SK-N-SH (cell line): ENCODE data around the gene GADD45B.

Source experiments
- RAD21 ChIP-seq: IDR thresholded peaks from 2 replicates; pipeline ENCODE4 v1.6.1; 2012; ENCODE audit warnings: mild to moderate bottlenecking, low read length
- TAF1 ChIP-seq: IDR thresholded peaks from 2 replicates; pipeline ENCODE4 v1.6.1; 2012; ENCODE audit warnings: low read depth, mild to moderate bottlenecking, low read length, moderate library complexity, borderline replicate concordance

DNA sequence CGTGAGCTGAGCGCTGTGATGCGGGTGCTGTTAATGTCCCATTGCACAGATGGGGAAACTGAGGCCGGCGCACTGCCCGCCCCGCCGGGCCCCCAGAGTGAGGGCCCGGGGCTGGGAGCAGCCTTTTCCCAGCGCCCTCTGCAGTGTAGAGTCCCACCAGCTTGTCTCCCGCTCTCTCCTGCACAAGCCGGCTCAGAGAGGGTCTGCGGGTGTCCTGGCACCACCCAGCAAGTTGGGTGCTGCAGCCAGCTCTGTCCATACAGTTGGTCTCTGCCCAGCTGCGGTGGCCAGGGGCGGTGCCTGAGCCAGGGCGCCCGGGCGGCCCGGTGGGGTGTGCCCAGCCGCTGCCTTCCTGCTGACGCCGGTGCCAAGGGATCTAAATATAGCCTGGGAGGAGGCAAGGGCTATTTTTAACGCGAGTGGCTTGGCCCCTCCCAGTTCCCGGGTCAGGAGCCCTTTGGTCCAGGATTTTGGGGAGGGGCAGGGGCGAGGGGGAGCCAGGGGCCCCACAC lies 19.3 kb downstream of the GADD45B start:
- TF ChIP-seq RAD21 (no peak), TAF1 (no peak)
